Measurements from ENCODE around the gene RPH3AL.
A peak's percentile ranks its signal among the peaks of the same experiment; 100 is the strongest.

Gene RPH3AL

DNA sequence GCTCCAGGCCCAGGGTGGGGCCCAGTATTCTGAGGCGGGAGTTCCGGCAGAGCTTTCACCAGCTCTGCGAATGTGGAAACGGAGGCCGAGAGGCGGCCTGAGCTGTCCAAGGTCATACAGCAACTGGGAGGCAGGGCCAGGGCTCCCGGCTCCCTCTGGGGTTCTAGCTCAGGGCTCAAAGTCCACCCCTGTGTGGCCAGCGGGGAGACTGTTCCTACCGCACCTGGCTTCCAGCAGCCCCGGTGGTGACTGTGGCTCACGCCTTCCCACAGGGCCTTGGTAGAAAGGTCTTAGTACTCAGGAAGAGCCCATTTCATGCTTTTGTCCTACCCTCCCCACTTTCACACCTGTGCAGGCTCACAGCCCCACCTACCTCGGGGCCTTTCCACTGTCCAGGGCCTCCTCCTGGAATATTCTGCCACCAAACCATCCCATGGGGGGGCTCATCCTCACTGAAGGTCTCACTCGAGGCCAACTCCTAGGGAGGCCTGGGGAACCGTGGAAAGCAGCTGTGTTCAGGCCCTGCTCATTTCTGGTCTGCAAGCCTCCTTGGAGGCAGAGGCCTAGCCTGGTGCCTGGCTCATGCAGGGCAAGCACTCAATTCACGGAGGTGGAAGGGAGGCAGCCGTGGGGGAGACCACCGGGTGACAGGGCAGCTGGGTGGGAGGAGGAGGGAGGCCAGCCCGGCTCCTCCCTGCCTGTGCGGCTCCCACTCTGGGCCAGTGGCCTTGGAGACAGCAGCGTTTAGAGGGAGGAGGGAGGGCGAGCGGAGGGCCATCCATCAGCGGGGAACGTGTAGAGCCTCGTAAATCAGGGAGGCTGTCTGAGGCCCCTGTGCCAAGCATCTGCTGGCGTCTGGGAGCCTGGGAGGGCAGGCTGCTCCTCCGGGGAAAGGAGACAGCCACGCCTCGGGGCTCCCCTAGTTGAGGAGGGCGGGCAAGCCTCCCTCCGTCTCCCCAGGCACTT is 158.5 kb downstream of the RPH3AL start:
- no peak for DNase-seq

DNA sequence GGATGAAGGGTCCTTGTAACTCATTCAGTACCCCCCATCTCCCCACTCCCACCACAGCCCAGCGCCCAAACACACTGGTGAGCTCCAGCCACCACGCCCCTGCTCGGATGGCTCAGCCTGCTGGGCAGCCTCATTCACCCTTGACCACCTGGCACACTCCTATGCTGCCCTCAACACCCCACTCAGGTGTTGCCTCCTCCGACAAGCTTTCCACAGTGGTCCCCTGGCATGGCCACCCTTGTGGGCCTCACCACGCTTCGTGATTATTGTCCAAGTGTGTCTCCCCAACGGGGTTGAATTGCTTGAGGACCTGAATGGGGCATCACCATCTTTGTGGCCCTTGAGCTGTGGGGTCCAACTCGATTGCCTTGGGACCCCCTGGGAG is 159.2 kb downstream of the RPH3AL start:
- DNase-seq, result no peak

DNA sequence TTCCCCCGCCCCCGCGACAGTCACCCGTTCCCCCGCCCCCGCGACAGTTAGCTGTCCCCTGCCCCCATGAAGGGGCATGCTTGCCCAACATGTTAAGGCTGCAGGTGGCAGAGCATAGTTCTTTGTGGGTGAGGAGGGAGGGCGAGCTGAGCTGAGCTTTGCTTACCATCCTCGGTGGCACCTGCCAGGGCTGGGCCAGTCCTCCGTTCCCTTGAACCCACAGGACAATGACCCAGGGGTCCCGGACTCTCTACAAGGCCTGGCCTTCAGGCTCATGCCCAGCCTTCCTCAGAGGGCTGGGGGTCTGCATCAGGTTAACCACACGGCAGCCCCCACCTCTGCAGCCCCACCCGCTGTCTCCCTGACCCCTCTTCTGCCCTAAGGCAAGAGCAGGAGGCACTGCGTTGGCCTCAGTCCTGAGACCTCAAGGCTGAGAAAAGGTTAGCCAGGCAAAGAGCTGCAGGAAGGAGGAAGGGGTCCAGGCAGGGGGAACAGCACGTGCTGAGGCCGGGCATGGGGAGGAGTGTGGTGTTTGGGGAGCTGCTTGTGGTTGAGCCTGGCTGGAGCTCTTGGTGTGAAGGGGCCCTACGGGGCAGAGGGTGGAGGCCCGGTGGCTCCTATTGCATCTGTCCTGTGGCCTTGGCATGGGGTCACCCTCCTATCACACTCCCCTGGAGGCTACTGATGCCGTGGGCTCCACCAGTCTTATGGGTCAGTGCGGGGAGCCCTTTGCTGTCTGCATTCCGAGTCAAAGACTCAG is 159.8 kb downstream of the RPH3AL start:
- DNase-seq, result no peak

DNA sequence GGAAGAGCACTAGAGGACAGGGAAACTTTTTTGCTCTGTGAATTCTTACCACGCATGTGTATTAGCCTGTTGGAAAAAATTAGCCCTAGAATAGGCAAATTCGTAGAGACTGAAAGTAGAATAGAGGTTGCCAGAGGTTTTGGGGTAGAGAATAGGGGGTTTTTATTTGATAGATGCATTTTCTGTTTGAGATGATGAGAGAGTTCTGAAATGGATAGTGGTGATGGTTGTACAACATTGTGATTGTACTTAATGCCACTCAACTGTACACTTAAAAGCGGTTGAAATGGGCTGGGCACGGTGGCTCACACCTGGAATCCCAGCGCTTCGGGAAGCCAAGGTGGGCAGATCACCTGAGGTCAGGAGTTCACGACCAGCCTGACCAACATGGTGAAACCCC is 163.2 kb downstream of the RPH3AL start:
- DNase-seq, result no peak

DNA sequence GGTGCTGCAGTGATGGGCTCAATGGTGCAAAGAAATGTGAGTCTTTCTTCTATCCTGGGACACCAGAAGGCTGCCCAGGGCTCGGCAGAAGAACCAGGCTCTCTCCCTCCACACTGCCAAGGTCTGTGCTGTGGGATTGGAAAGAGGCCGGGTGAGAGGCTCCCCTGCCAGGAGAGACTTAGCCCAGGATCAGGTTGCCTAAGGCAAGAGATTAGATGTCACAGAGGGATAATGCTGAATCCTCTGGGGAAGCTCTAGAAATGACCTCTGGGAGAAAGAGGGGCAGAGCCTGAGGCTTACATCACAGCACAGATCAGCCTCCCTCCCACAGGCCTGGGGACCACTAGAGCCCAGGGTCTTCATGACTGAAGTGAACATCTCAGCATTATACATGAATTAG is 165.5 kb downstream of the RPH3AL start:
- DNase-seq, result no peak

DNA sequence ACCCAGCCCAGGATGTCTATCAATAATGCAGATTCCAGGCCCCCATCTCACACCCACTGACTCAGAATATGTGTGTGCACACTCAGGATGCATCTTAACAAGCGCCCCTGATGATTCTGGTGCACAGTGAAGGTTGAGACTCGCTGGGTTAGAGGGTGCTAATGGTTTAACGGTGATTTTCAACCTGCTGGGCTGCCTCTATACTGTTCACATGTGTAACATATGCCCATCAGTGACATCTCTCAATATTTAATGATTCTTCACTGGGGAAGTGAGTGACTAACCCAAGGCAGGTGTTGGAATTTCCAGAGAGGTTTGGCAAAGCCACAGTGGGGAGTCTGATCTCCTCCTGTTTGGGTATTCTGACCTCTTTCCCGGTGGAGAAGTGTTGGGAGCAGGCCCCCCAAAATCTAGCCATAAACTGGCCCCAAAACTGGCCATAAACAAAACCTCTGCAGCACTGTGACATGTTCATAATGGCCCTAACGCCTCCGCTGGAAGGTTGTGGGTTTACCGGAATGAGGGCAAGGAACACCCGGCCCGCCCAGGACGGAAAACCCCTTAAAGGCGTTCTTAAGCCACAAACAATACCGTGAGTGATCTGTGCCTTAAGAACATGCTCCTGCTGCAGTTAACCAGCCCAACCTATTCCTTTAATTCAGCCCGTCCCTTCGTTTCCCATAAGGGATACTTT is 167.0 kb downstream of the RPH3AL start:
- no peak for DNase-seq

DNA sequence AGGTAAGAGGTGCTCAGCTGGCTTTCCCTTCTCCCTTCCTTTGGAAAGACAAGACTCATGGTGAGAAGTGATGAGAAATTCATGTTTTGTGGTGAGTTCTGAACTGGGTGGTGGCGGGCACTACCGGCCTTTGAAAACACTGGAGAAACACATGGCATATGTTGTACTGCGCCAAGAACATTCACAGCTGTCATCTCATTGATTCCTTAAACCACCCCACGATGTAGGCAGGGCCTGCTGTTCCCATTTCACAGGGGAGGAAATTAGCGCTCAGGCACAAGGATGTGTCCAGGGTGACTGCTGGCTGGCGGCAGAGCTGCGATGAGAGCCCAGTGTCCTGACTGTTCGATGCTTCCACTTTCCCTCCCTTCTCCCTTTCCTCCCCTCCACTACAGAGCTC is 169.6 kb downstream of the RPH3AL start:
- DNase-seq, result no peak

DNA sequence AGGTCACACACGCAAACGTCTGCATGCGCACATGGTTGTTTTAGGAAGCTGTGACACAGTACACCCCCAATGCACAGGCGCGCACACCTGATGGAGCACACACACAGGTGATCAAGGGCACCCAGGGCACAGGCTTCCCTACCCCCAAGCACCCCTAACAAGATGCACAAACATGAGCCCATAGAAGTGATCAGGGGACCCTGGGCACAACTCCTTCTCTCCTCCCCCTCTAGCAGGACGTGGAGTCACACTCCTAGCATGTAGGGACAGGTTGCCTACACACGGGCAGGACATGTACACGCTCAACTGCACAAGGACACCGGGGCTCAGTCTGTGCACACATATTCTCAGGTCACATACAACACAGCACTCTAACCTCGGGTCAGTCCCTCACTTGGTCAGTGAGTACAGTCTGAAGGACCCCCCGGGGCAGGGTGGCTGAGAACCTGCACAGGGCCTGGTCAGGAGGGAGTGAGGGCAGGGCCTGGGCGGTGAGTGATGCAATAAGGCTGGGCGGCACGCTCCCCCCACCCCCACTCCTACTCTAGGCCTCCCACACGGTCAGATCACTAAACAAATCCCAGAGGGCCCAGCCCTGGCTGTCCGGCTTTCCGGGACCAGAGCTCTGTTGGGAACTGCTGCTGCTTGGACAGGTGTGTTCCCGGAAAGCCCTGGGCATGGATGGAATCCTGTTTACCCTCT is 170.4 kb downstream of the RPH3AL start:
- DNase-seq, result no peak

DNA sequence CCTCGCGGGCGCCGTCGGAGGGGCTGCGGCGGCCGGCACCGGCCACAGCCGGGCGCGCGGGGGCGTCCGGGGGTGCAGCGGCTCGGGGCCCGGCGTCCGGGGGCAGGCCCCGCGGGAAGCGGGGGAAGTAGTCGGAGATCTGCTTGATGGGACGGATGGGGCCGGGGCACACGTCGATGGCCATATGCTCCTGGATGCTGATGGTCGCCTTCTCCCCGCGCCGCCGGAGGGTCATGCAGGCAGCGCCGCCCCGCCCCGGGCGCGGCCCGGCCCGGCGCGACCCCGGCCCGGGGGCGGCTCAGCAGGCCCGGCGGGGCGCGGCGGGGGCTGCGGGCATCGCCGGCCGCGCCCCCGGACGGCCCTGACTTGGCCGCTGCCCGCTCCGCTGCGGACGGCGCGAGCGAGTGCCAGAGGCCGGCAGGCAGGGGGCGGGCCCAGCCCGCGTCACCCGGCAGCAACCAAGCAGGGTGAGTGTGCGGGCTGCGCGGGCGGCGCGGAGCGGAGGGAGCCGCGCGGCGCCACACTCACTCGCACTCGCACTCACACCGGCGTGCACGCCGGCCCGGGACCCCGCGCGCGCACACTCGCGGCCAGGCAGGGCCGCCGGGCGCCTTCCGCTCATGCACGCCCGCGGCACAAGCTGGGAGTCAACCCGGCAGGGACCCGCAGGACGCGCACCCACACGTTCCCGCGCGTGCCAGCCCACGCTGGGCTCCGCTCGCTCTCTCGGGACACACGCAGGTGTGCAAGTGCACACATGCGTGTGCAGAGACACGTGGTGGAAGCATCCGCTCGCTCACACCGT is 171.2 kb downstream of the RPH3AL start, which contains the start of gene DOC2B:
TSS of gene DOC2B (minus strand) at position 406 of the 805 bp plus-strand sequence. CDS start at position 235, 171 bp downstream.
- DNase-seq, result peak; percentile 54

DNA sequence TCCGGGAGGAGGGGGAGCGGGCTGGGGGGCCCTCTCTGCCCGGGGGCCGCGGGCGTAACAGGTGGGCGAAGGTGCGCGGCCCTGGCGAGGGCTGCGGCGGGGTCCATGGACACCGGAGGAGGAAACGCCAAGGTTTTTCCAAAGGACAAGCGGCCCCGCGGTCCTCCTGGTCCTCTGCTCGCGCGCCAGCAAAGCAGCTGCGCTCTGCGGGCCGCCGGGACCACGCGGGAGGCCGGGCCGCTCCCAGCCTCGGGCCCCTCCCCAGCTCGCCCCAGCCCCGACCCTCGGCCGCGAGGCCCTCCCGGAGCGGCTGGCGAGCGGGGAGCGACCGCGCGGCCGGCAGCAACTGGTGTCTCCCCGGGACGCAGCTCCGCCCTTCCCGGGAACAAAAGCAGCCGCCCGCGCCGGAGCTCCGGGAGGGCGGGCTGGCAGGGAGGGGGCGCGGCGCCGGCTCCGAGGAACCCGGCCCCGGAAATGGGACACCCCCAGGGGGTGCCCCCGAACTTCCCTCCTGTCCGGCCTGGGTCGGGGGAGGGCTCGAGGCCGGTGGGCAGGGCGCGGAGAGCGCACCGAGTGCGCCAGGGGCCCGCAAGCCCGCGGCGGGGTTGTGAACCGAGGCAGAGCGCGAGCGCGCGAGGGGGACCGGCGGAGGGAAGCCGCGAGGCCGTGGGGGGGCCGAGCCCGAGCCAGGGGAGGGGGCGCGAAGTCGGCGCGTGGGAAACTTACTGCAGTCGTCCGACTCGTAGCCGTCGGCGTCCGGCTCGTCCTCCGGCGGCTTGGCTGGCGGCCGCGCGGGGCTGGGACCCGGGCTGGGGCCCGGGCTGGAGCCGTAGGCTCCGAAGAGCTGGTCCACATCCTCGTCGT is 172.0 kb downstream of the RPH3AL start:
- DNase-seq, result no peak

DNA sequence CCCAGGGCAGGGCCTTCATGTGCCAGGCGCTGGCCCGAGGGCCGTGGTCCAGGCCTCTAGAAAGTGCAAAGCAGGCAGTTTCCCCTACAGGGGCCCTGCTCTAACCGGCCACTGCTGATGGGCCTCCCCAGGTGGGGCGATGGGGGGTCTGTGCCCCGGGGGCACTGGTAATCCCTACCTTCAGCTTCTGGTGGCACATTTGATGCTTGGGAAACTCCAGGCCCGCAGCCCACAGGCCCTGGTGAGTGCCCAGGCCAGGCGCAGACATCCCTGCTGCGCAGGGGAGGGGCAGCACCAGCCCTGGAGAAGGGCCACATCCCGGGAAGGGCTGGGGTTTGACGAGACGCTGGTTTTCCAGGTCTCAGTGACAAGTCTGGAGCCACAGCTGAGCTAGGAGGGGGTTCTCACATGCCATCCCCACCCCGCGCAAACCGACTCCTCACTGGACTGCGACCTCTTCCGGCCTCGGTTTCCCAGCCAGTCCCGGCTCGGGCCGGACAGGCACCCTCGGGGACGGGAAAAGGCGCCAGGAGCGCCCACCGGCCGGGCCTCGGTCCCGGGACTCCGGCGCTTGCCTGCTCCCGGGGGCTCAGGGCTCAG is 172.7 kb downstream of the RPH3AL start:
- no peak for DNase-seq

DNA sequence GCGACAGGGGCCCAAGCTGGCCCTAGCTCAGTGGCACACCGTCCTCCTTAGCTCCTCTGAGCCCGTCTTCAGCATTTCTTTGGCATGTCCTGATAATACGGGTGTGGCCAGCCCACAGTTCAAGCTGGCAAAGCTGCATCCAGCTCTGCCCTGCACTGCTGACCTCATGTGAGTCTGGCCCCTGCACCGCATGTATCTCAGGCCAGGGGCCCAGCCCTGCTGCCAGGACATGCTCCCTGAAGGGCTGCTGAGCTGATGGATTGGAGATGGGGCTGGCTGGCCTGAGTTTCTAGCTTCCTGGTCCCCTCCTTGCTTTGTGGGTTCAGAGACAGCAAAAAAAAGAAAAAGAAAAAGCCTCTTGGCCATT is 173.6 kb downstream of the RPH3AL start:
- no peak for DNase-seq

DNA sequence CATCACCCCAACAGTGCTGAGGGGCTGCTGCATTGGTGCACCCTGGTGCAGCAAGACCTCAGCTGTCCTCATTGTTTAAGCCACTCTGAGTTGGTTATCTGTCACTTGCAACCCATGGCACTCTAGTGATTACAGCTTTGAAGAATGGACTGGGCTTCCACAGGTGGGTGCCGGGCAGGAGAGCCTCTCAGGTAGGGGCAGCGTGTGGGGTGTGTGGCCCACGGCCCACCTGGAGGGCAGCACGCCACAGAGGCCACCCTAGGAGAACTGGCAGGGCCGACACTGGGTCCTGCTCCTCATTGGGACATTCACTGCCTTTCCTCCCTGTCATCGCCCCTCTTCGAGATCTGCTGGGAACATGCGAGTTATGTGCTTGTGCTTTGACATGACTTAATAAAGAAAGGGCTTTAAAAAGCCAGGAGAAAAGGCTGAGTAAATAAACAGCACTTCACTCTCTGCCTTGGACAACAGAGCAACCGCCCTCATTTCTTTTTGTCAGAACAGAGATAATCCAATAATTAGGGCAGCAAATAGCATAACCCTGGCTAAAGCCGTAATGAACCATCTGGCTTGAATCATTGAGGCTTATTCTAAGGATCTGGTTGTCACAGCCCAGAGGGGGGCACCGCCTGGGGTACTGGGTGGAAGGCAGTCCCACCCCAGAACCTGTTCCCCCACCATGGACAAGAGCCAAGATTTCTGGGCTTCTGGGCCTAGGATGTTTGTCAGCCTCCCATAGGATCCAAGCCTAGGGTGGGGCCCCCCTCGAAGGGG is 174.1 kb downstream of the RPH3AL start:
- DNase-seq, result no peak

DNA sequence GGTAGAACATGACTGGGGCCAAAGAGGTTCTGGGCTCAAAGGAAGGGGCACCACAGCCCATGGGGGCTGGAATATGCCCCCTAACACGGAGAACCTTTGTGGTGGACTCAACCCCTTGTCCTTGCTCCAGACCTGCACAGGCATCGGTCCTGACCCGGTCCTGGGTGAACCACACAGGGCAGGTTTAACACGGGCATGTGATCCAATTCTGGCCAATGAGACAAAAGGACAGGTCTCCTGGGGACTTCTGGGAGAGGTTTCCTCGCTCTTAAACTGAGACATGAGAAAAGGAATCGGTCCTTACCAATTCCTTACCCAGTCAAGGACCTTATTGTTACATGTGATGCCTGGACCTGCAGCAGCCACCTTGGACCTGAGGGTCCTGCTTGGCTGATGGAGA is 174.8 kb downstream of the RPH3AL start:
- no peak for DNase-seq

DNA sequence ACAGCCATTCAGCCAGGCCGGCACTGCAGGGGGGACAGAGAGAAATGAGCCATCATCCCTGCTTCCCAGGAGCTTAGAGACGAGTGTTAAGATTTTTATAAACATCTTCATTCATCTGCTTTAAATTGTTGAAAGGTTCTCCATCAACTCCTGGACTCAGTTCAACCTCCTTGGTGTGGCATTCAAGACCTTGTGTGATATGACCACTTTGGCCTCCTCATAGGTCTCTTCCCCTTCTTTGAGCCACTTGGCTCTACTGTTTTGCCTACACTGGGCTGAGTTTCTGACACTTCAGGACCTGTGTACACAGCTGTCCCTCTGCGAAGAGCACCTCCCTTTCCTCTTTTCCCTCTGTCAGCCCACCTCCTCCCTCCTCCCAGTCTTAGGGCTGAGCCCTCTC is 175.5 kb downstream of the RPH3AL start:
- DNase-seq, result no peak

DNA sequence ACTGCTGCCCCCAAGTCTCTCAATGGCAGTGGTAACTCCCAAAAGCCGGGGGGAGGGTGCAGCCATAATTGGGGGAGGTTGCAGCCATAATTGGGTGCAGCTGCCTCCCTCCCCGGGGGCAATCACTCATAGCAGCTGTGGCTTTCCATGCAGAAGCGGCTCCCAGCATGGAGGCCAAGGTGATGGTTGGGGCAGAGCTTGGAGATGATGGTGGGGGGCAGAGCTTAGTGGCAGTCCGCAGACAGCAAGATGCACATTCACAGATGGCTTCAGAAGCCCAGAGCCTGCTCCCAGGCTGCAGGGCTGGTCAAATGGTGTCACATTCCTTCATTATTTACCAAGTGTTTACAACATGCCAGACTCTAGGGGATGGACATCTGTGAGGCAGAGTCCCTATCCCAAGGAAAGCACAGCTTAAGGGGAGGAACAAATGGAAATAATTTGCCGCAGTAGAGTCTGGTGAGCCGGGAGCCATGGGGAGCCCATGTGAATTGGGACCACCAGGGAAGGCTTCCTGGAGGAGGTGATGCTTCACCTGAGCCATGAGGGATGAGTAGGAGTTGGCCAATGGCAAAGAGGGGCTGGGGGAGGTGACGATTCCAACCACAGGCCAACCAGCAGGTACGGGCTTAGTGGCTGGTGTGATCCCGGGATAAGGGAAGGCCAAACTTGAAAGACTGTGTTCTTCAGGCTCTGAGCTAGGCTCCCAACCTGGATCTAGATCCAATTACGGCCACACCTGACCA is 179.3 kb downstream of the RPH3AL start:
- DNase-seq, result no peak

DNA sequence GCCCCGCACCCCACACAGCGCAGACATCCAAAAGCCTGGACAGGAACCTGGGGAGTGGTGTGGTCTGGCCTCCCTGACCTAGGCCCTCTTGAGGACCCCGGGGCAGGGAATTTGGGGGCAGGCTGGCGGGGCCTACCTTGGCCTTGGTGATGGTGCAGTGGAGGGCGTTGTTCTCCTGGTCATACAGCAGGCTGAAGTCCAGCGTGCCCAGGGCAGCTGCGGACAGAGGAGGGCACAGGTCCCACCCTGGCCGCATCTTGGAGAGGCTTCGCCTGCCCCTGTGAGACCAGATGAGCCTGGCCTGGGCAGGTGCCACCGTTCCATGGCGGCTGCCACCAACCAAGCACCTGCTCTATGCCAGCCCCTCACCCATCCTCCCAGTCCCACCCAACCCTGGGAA is 180.2 kb downstream of the RPH3AL start:
- no peak for DNase-seq

DNA sequence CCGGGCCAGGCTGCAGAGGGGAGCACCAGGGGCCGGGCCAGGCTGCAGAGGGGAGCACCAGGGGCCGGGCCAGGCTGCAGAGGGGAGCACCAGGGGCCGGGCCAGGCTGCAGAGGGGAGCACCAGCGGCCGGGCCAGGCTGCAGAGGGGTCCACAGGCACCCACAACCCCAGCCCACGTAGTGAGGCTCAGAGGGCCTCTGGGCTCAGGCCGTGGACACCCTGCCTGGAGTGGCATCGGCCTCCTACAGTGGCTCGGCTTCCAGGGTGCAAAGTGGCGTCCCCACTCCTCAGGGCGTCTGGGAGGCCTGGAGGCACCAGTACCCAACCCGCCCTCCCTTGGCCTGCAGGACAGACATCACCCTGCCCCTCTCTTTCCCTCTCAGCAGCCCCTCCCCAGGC is 180.7 kb downstream of the RPH3AL start:
- DNase-seq, result no peak

DNA sequence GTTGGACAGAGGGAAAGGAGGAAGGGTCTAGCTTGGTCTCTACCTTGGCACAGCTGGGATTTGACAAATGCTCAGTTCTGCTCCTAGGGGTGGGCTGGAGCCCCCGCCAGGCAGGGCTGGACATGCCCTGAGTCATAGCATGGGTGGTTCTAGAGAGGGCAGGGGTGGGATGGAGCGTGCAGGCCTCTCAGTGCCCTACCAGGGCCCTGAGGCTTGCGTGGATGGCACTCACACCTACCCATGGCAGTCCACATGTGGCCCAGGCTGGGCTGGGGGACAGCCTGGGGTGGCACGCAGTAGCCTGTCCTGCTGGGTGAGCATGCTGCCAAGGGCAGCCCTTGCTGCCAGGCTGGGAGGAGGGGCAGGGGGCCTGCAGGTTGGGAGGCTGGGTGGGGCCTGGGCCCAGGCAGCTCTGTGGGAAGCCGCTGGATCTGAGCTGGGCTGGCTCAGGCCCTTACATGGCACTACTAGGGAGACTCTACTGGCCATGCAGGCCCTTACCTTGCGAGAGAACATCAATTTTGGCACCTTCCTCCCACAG is 182.4 kb downstream of the RPH3AL start:
- DNase-seq, result no peak
